OCI-LY1 (cell line): ENCODE data around the gene NIPSNAP2.
"Not testable (repeated sequence)": the region's sequence is repeated elsewhere in the genome, so short reads cannot be mapped to it uniquely, and the experiment has no call there.

Source experiments
- H2AFZ ChIP-seq: fragments of 200-600 bp; sonication (generic), shearing (Covaris generic); 2 replicates; pipeline ENCODE4 v1.6.0; 2014; ENCODE audit warnings: antibody characterized with exemption, mild to moderate bottlenecking, low read length
- H3F3A ChIP-seq: fragments of 200-600 bp; sonication (generic), shearing (Covaris generic); 2 replicates; pipeline ENCODE4 v1.6.0; 2014; ENCODE audit warnings: mild to moderate bottlenecking, antibody characterized with exemption, low read length, moderate library complexity; ENCODE audit not compliant: insufficient read depth
- H3K27ac ChIP-seq: fragments of 200-600 bp; sonication (generic); 2 replicates; pipeline ENCODE4 v1.5.1; 2014; ENCODE audit warnings: low read length, mixed run types, mild to moderate bottlenecking, low read depth; ENCODE audit not compliant: poor library complexity, severe bottlenecking
- H3K27me3 ChIP-seq: fragments of 200-600 bp; sonication (generic); 2 replicates; pipeline ENCODE4 v1.6.0; 2014; ENCODE audit warnings: antibody characterized with exemption, mild to moderate bottlenecking, low read length, moderate library complexity; ENCODE audit not compliant: insufficient read depth
- H3K36me3 ChIP-seq: fragments of 200-600 bp; sonication (generic); 2 replicates; pipeline ENCODE4 v1.6.1; 2014; ENCODE audit warnings: mild to moderate bottlenecking, antibody characterized with exemption, low read length, moderate library complexity, mixed read lengths; ENCODE audit not compliant: insufficient read depth
- H3K4me1 ChIP-seq: fragments of 200-600 bp; sonication (generic); 2 replicates; pipeline ENCODE4 v1.5.1; 2014; ENCODE audit warnings: mild to moderate bottlenecking, low read length, moderate library complexity; ENCODE audit not compliant: insufficient read depth, severe bottlenecking
- H3K4me2 ChIP-seq: fragments of 200-600 bp; sonication (generic), shearing (Covaris generic); 2 replicates; pipeline ENCODE4 v1.6.1; 2014; ENCODE audit warnings: low read length
- H3K4me3 ChIP-seq: fragments of 200-600 bp; sonication (generic); 2 replicates; pipeline ENCODE4 v1.5.1; 2014; ENCODE audit warnings: low read length, low read depth, mild to moderate bottlenecking, mixed read lengths; ENCODE audit not compliant: poor library complexity, severe bottlenecking
- H3K79me2 ChIP-seq: fragments of 200-600 bp; shearing (Covaris generic); 2 replicates; pipeline ENCODE4 v1.6.1; 2016; ENCODE audit warnings: mixed run types, low read length, mixed read lengths; ENCODE audit not compliant: insufficient read depth
- H3K9ac ChIP-seq: fragments of 200-600 bp; sonication (generic), shearing (Covaris generic); 2 replicates; pipeline ENCODE4 v1.6.1; 2014; ENCODE audit warnings: mild to moderate bottlenecking, low read length, mixed read lengths
- H3K9me2 ChIP-seq: fragments of 200-600 bp; sonication (generic), shearing (Covaris generic); 2 replicates; pipeline ENCODE4 v1.6.1; 2014; ENCODE audit warnings: low read depth, mild to moderate bottlenecking, low read length, mixed read lengths
- H3K9me3 ChIP-seq: fragments of 200-600 bp; shearing (Covaris generic); 2 replicates; pipeline ENCODE4 v1.6.1; 2014; ENCODE audit warnings: low read length, mixed read lengths
- H4K20me1 ChIP-seq: fragments of 200-600 bp; sonication (generic), shearing (Covaris generic); 2 replicates; pipeline ENCODE4 v1.6.0; 2016; ENCODE audit warnings: mild to moderate bottlenecking, low read length; ENCODE audit not compliant: insufficient read depth
- EZH2 ChIP-seq: fragments of 200-600 bp; sonication (generic), shearing (Covaris generic); IDR thresholded peaks from 2 replicates; pipeline ENCODE4 v1.8.0; 2017; ENCODE audit warnings: borderline replicate concordance, mixed run types, mild to moderate bottlenecking, antibody characterized with exemption, low read length, moderate library complexity, mixed read lengths
- TF ChIP-seq, protein P1 (sequence below): fragments of 200-600 bp; sonication (generic), shearing (Covaris generic); IDR thresholded peaks from 2 replicates; pipeline ENCODE4 v1.5.1; 2017; ENCODE audit warnings: mild to moderate bottlenecking, antibody characterized with exemption, low read length, moderate library complexity, mixed read lengths

The NIPSNAP2 gene

DNA sequence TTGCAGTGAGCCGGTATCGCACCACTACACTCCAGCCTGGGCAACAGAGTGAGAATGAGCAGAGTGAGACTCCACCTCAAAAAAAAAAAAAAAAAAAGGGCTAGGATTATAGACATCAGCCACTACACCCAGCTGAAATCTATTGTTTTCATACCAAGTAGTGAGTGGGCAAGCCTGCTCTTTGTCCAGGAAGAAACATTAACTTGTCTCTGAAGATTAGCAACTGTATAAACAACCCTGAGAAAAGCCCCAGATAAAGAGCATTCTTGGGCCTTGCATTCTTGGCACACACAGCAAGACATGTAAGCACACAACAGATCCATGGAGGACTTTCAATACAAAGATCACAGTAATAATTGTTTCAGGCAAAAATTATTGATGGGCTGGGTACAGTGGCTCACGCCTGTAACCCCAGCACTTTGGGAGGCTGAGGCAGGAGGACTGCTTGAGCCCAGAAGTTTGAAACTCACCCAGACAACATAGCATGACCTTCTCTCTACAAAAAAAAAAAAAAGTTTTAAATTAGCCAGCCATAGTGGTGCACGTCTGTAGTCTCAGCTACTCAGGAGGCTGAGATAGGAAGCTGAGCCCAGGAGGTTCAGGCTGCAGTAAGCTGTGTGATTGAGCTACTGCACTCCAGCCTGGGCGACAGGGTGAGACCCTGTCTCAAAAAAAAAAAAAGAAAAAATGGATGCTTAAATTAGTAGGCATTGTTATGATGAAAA lies 82.5 kb downstream of the NIPSNAP2 start:
- Histone ChIP-seq H2AFZ (no peak overlapping the region), H3K27ac (peak overlapping the region; percentile 38), H3K9ac (no peak overlapping the region; the same call in 1 of the 2 replicates), H3K9me2 (no peaks in the 10 kb centered on the region), H3K4me2 (no peak overlapping the region; the same call in 1 of the 2 replicates), H3K4me3 (no peak overlapping the region), H3K9me3 (no peaks in the 10 kb centered on the region), H3K36me3 (peaks cover 21% of the 10 kb centered on the region), H3K79me2 (peaks cover 17% of the 10 kb centered on the region), H4K20me1 (no peaks in the 10 kb centered on the region), H3K27me3 (no peaks in the 10 kb centered on the region), H3F3A (no peaks in the 10 kb centered on the region), H3K4me1 (peaks cover 23% of the 10 kb centered on the region)
- TF ChIP-seq EZH2: no peak
- TF ChIP-seq, protein P1, sequence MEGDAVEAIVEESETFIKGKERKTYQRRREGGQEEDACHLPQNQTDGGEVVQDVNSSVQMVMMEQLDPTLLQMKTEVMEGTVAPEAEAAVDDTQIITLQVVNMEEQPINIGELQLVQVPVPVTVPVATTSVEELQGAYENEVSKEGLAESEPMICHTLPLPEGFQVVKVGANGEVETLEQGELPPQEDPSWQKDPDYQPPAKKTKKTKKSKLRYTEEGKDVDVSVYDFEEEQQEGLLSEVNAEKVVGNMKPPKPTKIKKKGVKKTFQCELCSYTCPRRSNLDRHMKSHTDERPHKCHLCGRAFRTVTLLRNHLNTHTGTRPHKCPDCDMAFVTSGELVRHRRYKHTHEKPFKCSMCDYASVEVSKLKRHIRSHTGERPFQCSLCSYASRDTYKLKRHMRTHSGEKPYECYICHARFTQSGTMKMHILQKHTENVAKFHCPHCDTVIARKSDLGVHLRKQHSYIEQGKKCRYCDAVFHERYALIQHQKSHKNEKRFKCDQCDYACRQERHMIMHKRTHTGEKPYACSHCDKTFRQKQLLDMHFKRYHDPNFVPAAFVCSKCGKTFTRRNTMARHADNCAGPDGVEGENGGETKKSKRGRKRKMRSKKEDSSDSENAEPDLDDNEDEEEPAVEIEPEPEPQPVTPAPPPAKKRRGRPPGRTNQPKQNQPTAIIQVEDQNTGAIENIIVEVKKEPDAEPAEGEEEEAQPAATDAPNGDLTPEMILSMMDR: no peak

GRCh38 chr7:56047446-56048116 lies 83.2 kb downstream of the NIPSNAP2 start:
- not testable (repeated sequence) for H3F3A ChIP-seq, H3K4me3 ChIP-seq, H4K20me1 ChIP-seq, H2AFZ ChIP-seq, H3K9me3 ChIP-seq, H3K4me2 ChIP-seq, H3K9me2 ChIP-seq, H3K9ac ChIP-seq, H3K27me3 ChIP-seq
- Histone ChIP-seq H3K36me3 (peaks cover 20% of the 10 kb centered on the region), H3K79me2 (peaks cover 24% of the 10 kb centered on the region), H3K4me1 (peaks cover 25% of the 10 kb centered on the region), H3K27ac (peak overlapping the region; percentile 38)

DNA sequence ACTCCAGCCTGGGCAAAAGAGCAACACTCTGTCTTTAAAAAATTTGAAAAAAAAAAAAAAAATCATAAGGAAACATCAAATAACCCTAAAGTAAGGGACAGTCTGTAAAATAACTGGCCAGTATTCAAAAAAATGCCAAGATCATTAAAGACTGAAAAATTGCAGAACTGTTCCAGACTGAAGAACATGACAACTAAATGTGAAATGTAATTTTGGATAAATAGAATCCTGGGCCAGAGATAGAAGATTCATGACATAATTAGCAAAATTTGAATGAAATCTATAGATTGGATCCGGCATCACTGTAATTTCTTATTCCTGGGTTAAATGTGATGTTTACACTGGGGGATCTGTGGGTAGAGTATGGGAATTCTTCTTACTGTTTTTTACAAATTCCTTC lies 83.9 kb downstream of the NIPSNAP2 start:
- no peak overlapping the region for H3K27ac ChIP-seq
- TF ChIP-seq, protein P1: no peak
- TF ChIP-seq EZH2: no peak
- no peaks in the 10 kb centered on the region for H3F3A ChIP-seq
- H2AFZ ChIP-seq: no peak overlapping the region
- H3K9me3 ChIP-seq: no peaks in the 10 kb centered on the region
- H3K9me2 ChIP-seq: no peaks in the 10 kb centered on the region
- no peaks in the 10 kb centered on the region for H3K27me3 ChIP-seq
- H3K4me2 ChIP-seq: no peak overlapping the region
- H3K4me3 ChIP-seq: no peak overlapping the region
- peaks cover 22% of the 10 kb centered on the region for H3K36me3 ChIP-seq
- no peaks in the 10 kb centered on the region for H4K20me1 ChIP-seq
- no peak overlapping the region for H3K9ac ChIP-seq
- peaks cover 30% of the 10 kb centered on the region for H3K79me2 ChIP-seq
- H3K4me1 ChIP-seq: peaks cover 32% of the 10 kb centered on the region

- not testable (repeated sequence) for H3F3A ChIP-seq, H4K20me1 ChIP-seq, H3K9me3 ChIP-seq, H3K27me3 ChIP-seq, H3K9me2 ChIP-seq, H3K9ac ChIP-seq, H3K4me2 ChIP-seq, H3K27ac ChIP-seq, H3K4me3 ChIP-seq, H2AFZ ChIP-seq
- Histone ChIP-seq H3K4me1 (peaks cover 37% of the 10 kb centered on the region), H3K79me2 (peaks cover 36% of the 10 kb centered on the region), H3K36me3 (peaks cover 25% of the 10 kb centered on the region)
Observed at GRCh38 chr7:56048763-56049162, 84.4 kb downstream of the NIPSNAP2 start.
